Measurements from ENCODE around the gene CA4. TPM values are rescaled to one million over a fixed set of nuclear protein-coding genes. Genes with fewer than 3 reads are reported as not detected.
A peak's percentile ranks its signal among the peaks of the same experiment; 100 is the strongest.
"Not testable (repeated sequence)": the region's sequence is repeated elsewhere in the genome, so short reads cannot be mapped to it uniquely, and the experiment has no call there.

The CA4 gene
- total RNA-seq, 1 donor from 2014 or later, result 14.1 TPM

GRCh38 chr17:60103957-60104356 is 45.8 kb upstream of the CA4 start:
- Mint-ChIP-seq H3K4me3 (no peak overlapping the region), H3K36me3 (peaks cover 2% of the 10 kb centered on the region), H3K27ac (no peak overlapping the region), H3K27me3 (ENCODE audit: insufficient read depth, low read depth) (no peaks in the 10 kb centered on the region), H3K4me1 (no peaks in the 10 kb centered on the region), H3K9me3 (no peaks in the 10 kb centered on the region)
- Histone ChIP-seq H3K4me1 (no peaks in the 10 kb centered on the region), H4K20me1 (ENCODE audit: low read depth) (no peaks in the 10 kb centered on the region), H2AFZ (replicated peaks) (no peak overlapping the region), H3K27ac (no peak overlapping the region), H3K79me2 (ENCODE audit: low read depth) (no peaks in the 10 kb centered on the region), H3K9ac (no peak overlapping the region), H3K36me3 (no peaks in the 10 kb centered on the region), H3K4me3 (no peak overlapping the region), H3K9me3 (ENCODE audit: low read depth) (no peaks in the 10 kb centered on the region), H3F3A (ENCODE audit: low read depth) (peaks cover 8% of the 10 kb centered on the region), H3K4me2 (no peak overlapping the region), H3K27me3 (no peaks in the 10 kb centered on the region)
- DNase-seq (ENCODE audit: low spot score), result no peak
- TF ChIP-seq EZH2phosphoT487 (IDR thresholded peaks at IDR 0.05), result no peak

GRCh38 chr17:60106340-60107059 is 43.3 kb upstream of the CA4 start:
- no peak overlapping the region for H2AFZ ChIP-seq (replicated peaks)
- no peaks in the 10 kb centered on the region for H3K4me1 Mint-ChIP-seq

GRCh38 chr17:60107526-60108257 is 42.1 kb upstream of the CA4 start:
- TF ChIP-seq, protein P1, sequence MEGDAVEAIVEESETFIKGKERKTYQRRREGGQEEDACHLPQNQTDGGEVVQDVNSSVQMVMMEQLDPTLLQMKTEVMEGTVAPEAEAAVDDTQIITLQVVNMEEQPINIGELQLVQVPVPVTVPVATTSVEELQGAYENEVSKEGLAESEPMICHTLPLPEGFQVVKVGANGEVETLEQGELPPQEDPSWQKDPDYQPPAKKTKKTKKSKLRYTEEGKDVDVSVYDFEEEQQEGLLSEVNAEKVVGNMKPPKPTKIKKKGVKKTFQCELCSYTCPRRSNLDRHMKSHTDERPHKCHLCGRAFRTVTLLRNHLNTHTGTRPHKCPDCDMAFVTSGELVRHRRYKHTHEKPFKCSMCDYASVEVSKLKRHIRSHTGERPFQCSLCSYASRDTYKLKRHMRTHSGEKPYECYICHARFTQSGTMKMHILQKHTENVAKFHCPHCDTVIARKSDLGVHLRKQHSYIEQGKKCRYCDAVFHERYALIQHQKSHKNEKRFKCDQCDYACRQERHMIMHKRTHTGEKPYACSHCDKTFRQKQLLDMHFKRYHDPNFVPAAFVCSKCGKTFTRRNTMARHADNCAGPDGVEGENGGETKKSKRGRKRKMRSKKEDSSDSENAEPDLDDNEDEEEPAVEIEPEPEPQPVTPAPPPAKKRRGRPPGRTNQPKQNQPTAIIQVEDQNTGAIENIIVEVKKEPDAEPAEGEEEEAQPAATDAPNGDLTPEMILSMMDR (IDR thresholded peaks at IDR 0.05), result peak; percentile 9
- TF ChIP-seq EZH2 (IDR thresholded peaks at IDR 0.05), result no peak
- Histone ChIP-seq H2AFZ (replicated peaks) (no peak overlapping the region), H3K27me3 (no peaks in the 10 kb centered on the region), H3K9me3 (ENCODE audit: low read depth) (no peaks in the 10 kb centered on the region), H3K4me1 (no peaks in the 10 kb centered on the region), H3K4me2 (no peak overlapping the region), H4K20me1 (ENCODE audit: low read depth) (no peaks in the 10 kb centered on the region), H3F3A (ENCODE audit: low read depth) (peaks cover 8% of the 10 kb centered on the region), H3K27ac (no peak overlapping the region), H3K36me3 (no peaks in the 10 kb centered on the region), H3K9ac (no peak overlapping the region), H3K79me2 (ENCODE audit: low read depth) (no peaks in the 10 kb centered on the region), H3K4me3 (no peak overlapping the region)
- Mint-ChIP-seq H3K27me3 (ENCODE audit: insufficient read depth, low read depth) (peaks cover 4% of the 10 kb centered on the region), H3K36me3 (peaks cover 2% of the 10 kb centered on the region), H3K9me3 (no peaks in the 10 kb centered on the region), H3K4me3 (no peak overlapping the region), H3K4me1 (no peaks in the 10 kb centered on the region), H3K27ac (no peak overlapping the region)
- no peak for DNase-seq (ENCODE audit: low spot score)

More at GRCh38 chr17:60106340-60107059, 43.3 kb upstream of the CA4 start:
- Histone ChIP-seq H3K9ac (no peak overlapping the region), H3K27me3 (no peaks in the 10 kb centered on the region), H3F3A (ENCODE audit: low read depth) (peaks cover 8% of the 10 kb centered on the region), H3K4me3 (no peak overlapping the region), H3K9me3 (ENCODE audit: low read depth) (no peaks in the 10 kb centered on the region), H3K36me3 (no peaks in the 10 kb centered on the region), H3K79me2 (ENCODE audit: low read depth) (no peaks in the 10 kb centered on the region), H4K20me1 (ENCODE audit: low read depth) (no peaks in the 10 kb centered on the region), H3K27ac (no peak overlapping the region), H3K4me2 (no peak overlapping the region), H3K4me1 (no peaks in the 10 kb centered on the region)
- no peaks in the 10 kb centered on the region for H3K9me3 Mint-ChIP-seq
- peaks cover 2% of the 10 kb centered on the region for H3K36me3 Mint-ChIP-seq
- TF ChIP-seq, protein P1 (IDR thresholded peaks at IDR 0.05), result no peak
- TF ChIP-seq EZH2 (IDR thresholded peaks at IDR 0.05) (no peak), EZH2phosphoT487 (IDR thresholded peaks at IDR 0.05) (no peak)
- H3K4me3 Mint-ChIP-seq, result peak overlapping the region; percentile 16
- DNase-seq (ENCODE audit: low spot score), result no peak
- H3K27me3 Mint-ChIP-seq (ENCODE audit: insufficient read depth, low read depth), result peaks cover 4% of the 10 kb centered on the region
- H3K27ac Mint-ChIP-seq, result no peak overlapping the region

DNA sequence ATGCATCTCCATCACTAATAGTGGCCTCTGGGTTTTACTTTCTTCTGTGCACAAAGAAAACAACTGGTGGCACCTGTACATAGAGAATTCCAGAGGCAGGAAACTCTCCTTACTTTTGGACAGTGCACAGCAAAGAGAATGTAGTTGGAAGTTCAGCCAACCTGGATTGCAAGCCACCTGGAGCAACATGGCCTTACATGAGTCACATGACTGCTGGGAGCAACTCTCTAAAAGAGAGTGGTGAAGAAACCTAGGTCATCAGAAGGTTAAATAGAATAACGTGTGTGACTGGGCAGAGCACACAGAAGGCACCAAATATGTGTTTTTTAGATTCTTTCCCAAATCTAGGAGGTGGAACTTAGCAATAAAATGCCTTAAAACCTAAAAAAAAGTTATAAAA is 41.5 kb upstream of the CA4 start:
- H3F3A ChIP-seq (ENCODE audit: low read depth); H3K79me2 ChIP-seq (ENCODE audit: low read depth); H3K4me1 ChIP-seq; H3K27ac Mint-ChIP-seq; DNase-seq (ENCODE audit: low spot score); H3K36me3 Mint-ChIP-seq; H3K36me3 ChIP-seq; H3K4me2 ChIP-seq; H4K20me1 ChIP-seq (ENCODE audit: low read depth); H3K4me1 Mint-ChIP-seq; H3K9ac ChIP-seq; H3K4me3 ChIP-seq; H3K27ac ChIP-seq; H3K27me3 Mint-ChIP-seq (ENCODE audit: insufficient read depth, low read depth); H3K27me3 ChIP-seq; H3K4me3 Mint-ChIP-seq; H2AFZ ChIP-seq (replicated peaks); H3K9me3 Mint-ChIP-seq; H3K9me3 ChIP-seq (ENCODE audit: low read depth): not testable (repeated sequence)
